Fibroblast of lung (primary cell): ENCODE results near the gene MLIP. TPM values are rescaled to one million over a fixed set of nuclear protein-coding genes. Genes with fewer than 3 reads are reported as not detected.
A peak's percentile ranks its signal among the peaks of the same experiment; 100 is the strongest.

Experiments used
- DNase-seq, 2 donors: peaks; one replicate each; pipeline versions ENCODE4 v3.0.0 to v3.0.0-alpha.2; 2010; ENCODE audit warnings: low read depth in 2 of 2
- H2AFZ ChIP-seq: 2 replicates; pipeline ENCODE4 v1.5.1; 2012; ENCODE audit warnings: low read length, control low read depth, inconsistent platforms
- H3K27ac ChIP-seq: 2 replicates; pipeline ENCODE4 v1.5.1; 2011; ENCODE audit warnings: low read length, control low read depth; ENCODE audit not compliant: insufficient read depth
- H3K27me3 ChIP-seq: 2 replicates; pipeline ENCODE4 v1.5.1; 2011; ENCODE audit warnings: mild to moderate bottlenecking, low read length; ENCODE audit not compliant: control insufficient read depth, insufficient read depth
- H3K36me3 ChIP-seq: 2 replicates; pipeline ENCODE4 v1.5.1; 2011; ENCODE audit warnings: low read length; ENCODE audit not compliant: control insufficient read depth, insufficient read depth
- H3K4me1 ChIP-seq: 2 replicates; pipeline ENCODE4 v1.5.1; 2011; ENCODE audit warnings: low read length; ENCODE audit not compliant: control insufficient read depth, insufficient read depth; ENCODE audit errors: extremely low read depth
- H3K4me2 ChIP-seq: 2 replicates; pipeline ENCODE4 v1.5.1; 2011; ENCODE audit warnings: low read length, control low read depth; ENCODE audit not compliant: insufficient read depth; ENCODE audit errors: extremely low read depth
- H3K4me3 ChIP-seq, 4 experiments: fragments of 200-600 bp in 1 of 4; sonication (generic) in 1 of 4; replicated peaks in 1 of 4; 2 replicates each; pipeline ENCODE4 v1.5.1; 2011 to 2016; ENCODE audit warnings: low read length in 4 of 4, low read depth in 3 of 4, mild to moderate bottlenecking in 3 of 4, control low read depth in 2 of 4, inconsistent platforms in 1 of 4, mixed read lengths in 1 of 4; ENCODE audit not compliant: insufficient read depth in 1 of 4; ENCODE audit errors: control extremely low read depth in 1 of 4
- H3K79me2 ChIP-seq: 2 replicates; pipeline ENCODE4 v1.5.1; 2012; ENCODE audit warnings: mild to moderate bottlenecking, low read length, inconsistent platforms; ENCODE audit not compliant: control insufficient read depth, insufficient read depth
- H3K9ac ChIP-seq: 2 replicates; pipeline ENCODE4 v1.5.1; 2011; ENCODE audit warnings: mild to moderate bottlenecking, low read length, control low read depth; ENCODE audit not compliant: insufficient read depth
- H3K9me3 ChIP-seq: 2 replicates; pipeline ENCODE4 v1.5.1; 2012; ENCODE audit warnings: low read depth, low read length; ENCODE audit not compliant: control insufficient read depth, insufficient read depth
- H4K20me1 ChIP-seq: 2 replicates; pipeline ENCODE4 v1.5.1; 2011; ENCODE audit warnings: low read length; ENCODE audit not compliant: control insufficient read depth, insufficient read depth; ENCODE audit errors: extremely low read depth
- CTCF ChIP-seq, 2 donors: IDR thresholded peaks in 1 of 2; conservative IDR thresholded peaks in 1 of 2; 1 replicate in 1 of 2; 2 replicates in 1 of 2; pipeline ENCODE4 v1.5.1; 2011 to 2012; ENCODE audit warnings: low read length in 2 of 2, control low read depth in 1 of 2, inconsistent platforms in 1 of 2, low read depth in 1 of 2, mild to moderate bottlenecking in 1 of 2
- EZH2 ChIP-seq: IDR thresholded peaks from 2 replicates; pipeline ENCODE4 v1.5.1; 2012; ENCODE audit warnings: low read length, control low read depth, mild to moderate bottlenecking; ENCODE audit errors: missing control alignments
- polyA plus RNA-seq, 2 donors: library from polyadenylated mRNA; depleted of rRNA in 1 of 2; stranded (reverse) in 1 of 2; unstranded in 1 of 2; fragments of >200 nt; gene quantifications; 2 replicates each; pipeline ENCODE4 v1.2.1, GENCODE V29; 2011 to 2012; ENCODE audit warnings: missing spikeins in 1 of 2
- total RNA-seq: library from RNA; depleted of rRNA; stranded (reverse); fragments of >200 nt; gene quantifications from 2 replicates; pipeline ENCODE4 v1.2.1, GENCODE V29; 2014

The MLIP gene
- total and polyA plus RNA-seq, 2 donors (not counting 1 experiment from before 2014, with no cell fraction given), result 0.07 TPM; not detected in 1

GRCh38 chr6:54112151-54112650 is 958 bp downstream of the MLIP start:
- Histone ChIP-seq H3K9ac (no peak overlapping the region), H3K4me3 (no peak overlapping the region), H3K4me2 (no peak overlapping the region), H3K27me3 (peaks cover 2% of the 10 kb centered on the region), H3K79me2 (no peaks in the 10 kb centered on the region), H3K36me3 (no peaks in the 10 kb centered on the region), H3K4me1 (no peaks in the 10 kb centered on the region), H2AFZ (no peak overlapping the region), H4K20me1 (no peaks in the 10 kb centered on the region), H3K9me3 (no peaks in the 10 kb centered on the region), H3K27ac (no peak overlapping the region)
- no peak for TF ChIP-seq EZH2
- TF ChIP-seq CTCF (conservative IDR thresholded peaks at IDR 0.05 in 1 of 2, IDR thresholded peaks at IDR 0.05 in 1 of 2; ENCODE audit: low read depth in 1 of 2, low read length in 2 of 2), result no peak
- peak in 1 of 2 donors; percentile 52 for DNase-seq

- TF ChIP-seq CTCF (conservative IDR thresholded peaks at IDR 0.05 in 1 of 2, IDR thresholded peaks at IDR 0.05 in 1 of 2; ENCODE audit: low read depth in 1 of 2, low read length in 2 of 2) (no peak), EZH2 (no peak)
These were observed 3.7 kb downstream of the MLIP start for GRCh38 chr6:54114991-54115390.

GRCh38 chr6:54115966-54116365 is 4.7 kb downstream of the MLIP start:
- H3K9ac ChIP-seq, result no peak overlapping the region
- no peaks in the 10 kb centered on the region for H3K4me1 ChIP-seq
- H3K27me3 ChIP-seq, result no peaks in the 10 kb centered on the region
- no peak overlapping the region for H2AFZ ChIP-seq
- no peaks in the 10 kb centered on the region for H3K9me3 ChIP-seq
- no peaks in the 10 kb centered on the region for H3K36me3 ChIP-seq
- H3K79me2 ChIP-seq, result no peaks in the 10 kb centered on the region
- H4K20me1 ChIP-seq, result no peaks in the 10 kb centered on the region
- DNase-seq, result no peak
- H3K4me3 ChIP-seq, result no peak overlapping the region
- no peak overlapping the region for H3K27ac ChIP-seq
- TF ChIP-seq CTCF (conservative IDR thresholded peaks at IDR 0.05 in 1 of 2, IDR thresholded peaks at IDR 0.05 in 1 of 2; ENCODE audit: low read depth in 1 of 2, low read length in 2 of 2), result no peak
- no peak for TF ChIP-seq EZH2
- no peak overlapping the region for H3K4me2 ChIP-seq

More at GRCh38 chr6:54114991-54115390, 3.7 kb downstream of the MLIP start:
- Histone ChIP-seq H3K27me3 (no peaks in the 10 kb centered on the region), H2AFZ (no peak overlapping the region), H3K4me2 (no peak overlapping the region), H3K4me1 (no peaks in the 10 kb centered on the region), H3K36me3 (no peaks in the 10 kb centered on the region), H3K9ac (no peak overlapping the region), H3K9me3 (no peaks in the 10 kb centered on the region), H3K27ac (no peak overlapping the region), H3K4me3 (no peak overlapping the region), H4K20me1 (no peaks in the 10 kb centered on the region), H3K79me2 (no peaks in the 10 kb centered on the region)
- DNase-seq, result no peak
